Ovary (tissue), 3 donors: ENCODE measurements around the gene SH3PXD2B.

Experiments
- CTCF ChIP-seq, 3 donors: fragments of 450-650 bp in 2 of 3; fragments of 200-600 bp in 1 of 3; IDR thresholded peaks; one replicate each; pipeline versions ENCODE4 v1.5.1 to v1.8.0; 2016 to 2022; ENCODE audit warnings: antibody characterized with exemption in 3 of 3, mild to moderate bottlenecking in 1 of 3
- POLR2A ChIP-seq: fragments of 450-650 bp; IDR thresholded peaks from one replicate; pipeline ENCODE4 v1.6.1; 2017; ENCODE audit warnings: antibody characterized with exemption, mild to moderate bottlenecking, moderate library complexity
- donor health status: DM: no; HTN: no; CAD: no.

GRCh38 chr5:172498431-172499129, 44.3 kb upstream of the SH3PXD2B start:
- no peak for TF ChIP-seq POLR2A
- no peak for TF ChIP-seq CTCF (IDR thresholded peaks at IDR 0.05)
